ENCODE measurements around the gene CPEB1. TPM values are rescaled to one million over a fixed set of nuclear protein-coding genes. Genes with fewer than 3 reads are reported as not detected.

The CPEB1 gene
- total RNA-seq, 1 experiment from 2014 or later, result 1.0 TPM

DNA sequence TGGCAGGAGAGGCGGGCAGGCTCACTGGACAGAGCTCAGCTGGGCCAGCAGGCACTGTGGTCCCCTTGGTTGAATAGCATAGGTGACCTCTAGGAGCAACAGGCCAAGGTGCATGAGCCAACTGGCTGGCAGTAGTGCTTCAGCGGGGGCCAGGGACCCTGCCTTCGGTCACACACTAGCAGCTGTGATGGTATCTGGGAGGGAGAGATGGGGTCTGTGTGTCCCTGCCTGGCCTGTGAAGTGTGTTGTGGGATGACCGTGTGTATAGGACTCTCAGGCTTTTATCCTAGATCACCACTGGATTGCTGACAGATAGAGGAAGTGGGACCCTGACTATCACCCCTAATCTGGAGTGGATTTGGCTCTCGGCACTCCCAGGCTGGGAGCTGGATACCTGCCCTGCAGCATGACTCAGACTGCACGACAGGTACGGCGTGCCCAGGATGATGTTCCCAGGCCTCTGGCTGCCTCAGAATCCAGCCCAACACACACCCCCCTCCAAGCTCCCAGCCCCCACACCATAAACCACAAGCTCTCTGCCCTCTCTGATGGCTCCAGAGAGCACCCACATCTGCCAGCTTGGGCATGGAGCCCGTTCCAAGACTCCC is 114.7 kb downstream of the CPEB1 start:
- Histone ChIP-seq H3K4me1 (ENCODE audit: insufficient read depth, low read length) (no peaks in the 10 kb centered on the region), H3K79me2 (ENCODE audit: insufficient read depth, low read length) (no peaks in the 10 kb centered on the region), H4K8ac (replicated peaks; ENCODE audit: insufficient read length, low read depth, low read length) (no peak overlapping the region), H2BK120ac (ENCODE audit: low read depth, low read length, poor library complexity, severe bottlenecking) (no peak overlapping the region), H3K14ac (ENCODE audit: insufficient read depth, low read length) (no peak overlapping the region), H3K27me3 (ENCODE audit: insufficient read depth, low read length) (no peaks in the 10 kb centered on the region), H3K23me2 (ENCODE audit: insufficient read length, low read depth, low read length, poor library complexity, severe bottlenecking) (no peaks in the 10 kb centered on the region), H2AFZ (ENCODE audit: low read length) (no peak overlapping the region), H3K9me3 (ENCODE audit: control insufficient read depth, low read depth, low read length) (no peaks in the 10 kb centered on the region), H3K79me1 (ENCODE audit: insufficient read depth, low read depth, low read length, poor library complexity, severe bottlenecking) (no peaks in the 10 kb centered on the region), H4K5ac (ENCODE audit: insufficient read length, low read depth, low read length) (no peak overlapping the region), H3K18ac (ENCODE audit: insufficient read length, low read depth, low read length) (no peak overlapping the region), H2BK5ac (ENCODE audit: insufficient read length, low read length) (no peak overlapping the region), H3K27ac (ENCODE audit: insufficient read length, low read depth, low read length) (no peak overlapping the region), H3T11ph (ENCODE audit: low read length) (no peak overlapping the region), H4K20me1 (ENCODE audit: control insufficient read depth, insufficient read depth, insufficient read length) (no peaks in the 10 kb centered on the region), H3K9ac (ENCODE audit: extremely low read depth, insufficient read length, low read length) (no peak overlapping the region), H3K4me2 (ENCODE audit: insufficient read depth, insufficient read length, low read length) (no peak overlapping the region), H3K4ac (ENCODE audit: low read depth, low read length) (no peak overlapping the region), H2AK5ac (ENCODE audit: insufficient read length, low read length) (no peak overlapping the region), H3K23ac (ENCODE audit: insufficient read length, low read depth, low read length) (no peak overlapping the region), H3K56ac (ENCODE audit: insufficient read length, low read depth, low read length) (no peak overlapping the region), H2BK12ac (ENCODE audit: insufficient read length, low read depth, low read length) (no peak overlapping the region), H4K91ac (ENCODE audit: insufficient read length, low read depth, low read length) (no peak overlapping the region), H2BK20ac (ENCODE audit: low read depth, low read length, poor library complexity, severe bottlenecking) (no peak overlapping the region), H2BK15ac (ENCODE audit: low read depth, low read length) (no peak overlapping the region)
- TF ChIP-seq, protein P1, sequence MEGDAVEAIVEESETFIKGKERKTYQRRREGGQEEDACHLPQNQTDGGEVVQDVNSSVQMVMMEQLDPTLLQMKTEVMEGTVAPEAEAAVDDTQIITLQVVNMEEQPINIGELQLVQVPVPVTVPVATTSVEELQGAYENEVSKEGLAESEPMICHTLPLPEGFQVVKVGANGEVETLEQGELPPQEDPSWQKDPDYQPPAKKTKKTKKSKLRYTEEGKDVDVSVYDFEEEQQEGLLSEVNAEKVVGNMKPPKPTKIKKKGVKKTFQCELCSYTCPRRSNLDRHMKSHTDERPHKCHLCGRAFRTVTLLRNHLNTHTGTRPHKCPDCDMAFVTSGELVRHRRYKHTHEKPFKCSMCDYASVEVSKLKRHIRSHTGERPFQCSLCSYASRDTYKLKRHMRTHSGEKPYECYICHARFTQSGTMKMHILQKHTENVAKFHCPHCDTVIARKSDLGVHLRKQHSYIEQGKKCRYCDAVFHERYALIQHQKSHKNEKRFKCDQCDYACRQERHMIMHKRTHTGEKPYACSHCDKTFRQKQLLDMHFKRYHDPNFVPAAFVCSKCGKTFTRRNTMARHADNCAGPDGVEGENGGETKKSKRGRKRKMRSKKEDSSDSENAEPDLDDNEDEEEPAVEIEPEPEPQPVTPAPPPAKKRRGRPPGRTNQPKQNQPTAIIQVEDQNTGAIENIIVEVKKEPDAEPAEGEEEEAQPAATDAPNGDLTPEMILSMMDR (conservative IDR thresholded peaks at IDR 0.05), result no peak
- no peak overlapping the region; a peak in 1 of 5 replicates for H3K4me3 Mint-ChIP-seq
- peak; percentile 28 for DNase-seq
- H3K36me3 Mint-ChIP-seq (ENCODE audit: insufficient read depth in 1 of 3, low read depth in 3 of 3), result peaks cover 29 to 51% (median 35%) of the 10 kb centered on the region in 3 experiments
- H3K27me3 Mint-ChIP-seq (ENCODE audit: low read depth), result no peaks in the 10 kb centered on the region; the same call in 1 of the 2 replicates
- WGBS (ENCODE audit: extremely low coverage, insufficient read length, low lambda C conversion rate), result no CpG with 5 or more reads among the region's 9 CpGs
- no peaks in the 10 kb centered on the region for H3K9me3 Mint-ChIP-seq
- peaks cover 12 to 16% of the 10 kb centered on the region in 2 experiments for H3K4me1 Mint-ChIP-seq
- H3K27ac Mint-ChIP-seq, result peak overlapping the region in 2 of 3 experiments; percentile 55 to 85; a peak in 3 of 7 replicates

Measured in H9 (cell line).